Umbilical cord (tissue), 2 donors: ENCODE data around the gene IL6ST. TPM values are rescaled to one million over a fixed set of nuclear protein-coding genes. Genes with fewer than 3 reads are reported as not detected.

Experiments used
- DNase-seq: peaks from one replicate; pipeline ENCODE4 v3.0.0-alpha.2; 2015; ENCODE audit warnings: low spot score
- total RNA-seq: library from RNA; depleted of rRNA; stranded (reverse); fragments of >200 nt; gene quantifications from one replicate; pipeline ENCODE4 v1.2.3, GENCODE V29; 2014; ENCODE audit warnings: low replicate concordance; ENCODE audit not compliant: insufficient read depth

Gene IL6ST
- total RNA-seq, 1 donor from 2014 or later, result 225 TPM

GRCh38 chr5:55896663-55897062 lies 98.1 kb downstream of the IL6ST start:
- DNase-seq, result no peak

DNA sequence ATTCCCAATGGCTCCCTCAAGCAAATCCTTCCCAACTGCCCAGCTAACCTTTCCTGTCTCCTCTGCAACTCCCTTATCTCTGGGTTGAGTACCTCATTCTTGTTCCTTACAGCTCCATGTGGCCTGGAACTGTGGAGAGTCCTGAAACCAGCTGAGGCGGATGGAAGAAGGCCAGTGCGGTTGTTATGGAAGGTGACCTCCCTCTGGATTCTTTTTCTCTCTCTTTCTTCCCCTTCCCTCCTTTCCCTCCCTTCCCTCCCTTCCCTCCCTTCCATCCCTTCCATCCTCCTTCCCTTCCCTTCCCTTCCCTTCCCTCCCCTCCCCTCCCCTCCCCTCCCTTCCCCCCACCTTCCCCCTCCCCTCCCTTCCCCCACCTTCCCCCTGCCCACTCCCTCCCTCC lies 98.5 kb downstream of the IL6ST start:
- DNase-seq, result no peak

DNA sequence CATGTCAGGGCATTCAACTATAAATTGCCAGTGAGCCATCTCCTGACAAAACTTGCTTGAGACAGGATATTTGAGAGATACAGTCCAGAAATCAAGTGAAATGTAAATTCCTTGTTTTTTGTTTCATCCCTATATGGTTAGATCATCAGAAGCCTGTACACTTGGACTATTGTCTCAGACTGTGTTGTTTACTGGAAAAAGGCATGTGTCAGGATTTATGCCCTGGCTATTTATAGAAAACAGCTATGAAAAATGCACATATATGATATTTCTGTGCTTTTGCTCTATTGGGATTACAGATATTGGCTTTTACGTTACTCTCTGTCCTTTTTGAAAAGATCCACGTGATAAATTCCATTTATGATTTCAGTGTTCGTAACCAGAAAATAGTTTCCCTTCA lies 99.4 kb downstream of the IL6ST start:
- DNase-seq, result no peak

DNA sequence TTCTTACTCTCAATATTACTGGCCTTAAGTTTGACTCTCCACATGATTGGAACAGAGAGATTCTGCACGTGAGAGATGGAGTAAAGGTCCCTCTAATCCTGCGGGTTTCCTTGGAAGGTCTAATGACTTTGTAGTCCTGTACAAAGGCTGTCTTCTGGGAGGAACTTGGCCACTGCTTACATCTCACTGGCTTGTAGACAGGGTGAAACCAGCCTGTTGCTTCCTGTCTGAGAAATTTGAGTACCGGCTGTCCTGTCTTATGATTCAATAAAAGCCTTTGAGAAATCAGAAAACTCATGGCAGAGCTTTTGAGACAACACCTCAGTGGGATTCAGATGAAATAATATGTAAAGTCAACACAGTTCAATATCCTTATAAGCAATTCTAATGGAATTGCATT lies 100.6 kb downstream of the IL6ST start:
- no peak for DNase-seq

- no peak for DNase-seq
These were observed 102.3 kb downstream of the IL6ST start for GRCh38 chr5:55892479-55892878.

DNA sequence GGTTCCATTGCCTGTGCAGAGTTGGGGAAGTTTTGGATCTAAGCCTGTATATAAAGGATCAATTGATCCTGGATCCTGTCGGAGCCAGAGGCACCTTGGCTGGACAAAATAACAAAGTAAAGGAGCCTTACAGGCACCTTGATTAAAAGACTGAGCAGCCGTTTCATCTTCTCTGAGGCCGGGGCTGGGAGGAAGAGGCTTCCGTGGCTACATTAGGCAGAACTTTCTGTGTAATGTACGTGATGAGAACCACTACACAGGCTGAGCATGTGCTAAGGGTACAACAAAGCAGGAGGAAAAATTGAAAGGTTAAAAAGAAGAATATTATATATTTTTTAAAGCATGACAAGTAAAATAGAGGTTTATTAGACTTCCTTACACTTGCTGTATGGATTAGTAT lies 106.6 kb downstream of the IL6ST start:
- DNase-seq, result no peak

DNA sequence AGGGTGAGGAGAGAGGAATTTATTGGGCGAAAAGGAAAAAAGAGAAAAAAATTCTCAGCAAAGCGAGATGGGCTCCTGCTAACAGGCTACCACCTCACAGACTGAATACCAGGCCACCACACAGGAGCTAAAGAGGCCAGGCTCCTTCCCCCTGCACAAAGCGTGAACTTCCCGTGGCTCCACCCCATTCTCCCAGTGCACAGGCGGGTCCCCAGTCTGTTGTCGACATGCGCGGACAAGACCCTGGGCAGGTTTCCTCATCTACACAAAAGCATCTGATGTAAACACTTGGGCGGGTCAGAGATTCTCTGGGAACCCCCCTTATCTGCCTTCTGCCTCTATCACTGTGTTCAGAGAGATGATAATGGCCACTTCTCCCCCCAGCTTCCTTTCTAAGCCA lies 109.4 kb downstream of the IL6ST start:
- no peak for DNase-seq

Other genes starting within 250 kb of the IL6ST start
- gene IL31RA, start 143.6 kb downstream of the IL6ST start, total RNA-seq, result 0.48 TPM
- 0.96 TPM for gene ANKRD55, start 238.4 kb upstream of the IL6ST start, total RNA-seq